ENCODE results near the gene ZDHHC8. TPM values are rescaled to one million over a fixed set of nuclear protein-coding genes. Genes with fewer than 3 reads are reported as not detected.

ZDHHC8 gene
- total and polyA plus RNA-seq, 7 experiments from 2014 or later: 0.95 to 88.5 (median 65.9) TPM

GRCh38 chr22:20094197-20094807, 37.3 kb upstream of the ZDHHC8 start:
- CTCF ChIA-PET: interaction anchor here (0.5 kb wide), 1 partner anchor 760 kb away, joined by 3 read pairs; no protein-coding TSS in a partner anchor

GRCh38 chr22:20095521-20095920, 36.1 kb upstream of the ZDHHC8 start:
- Histone ChIP-seq H3K4me3 (ENCODE audit: low read length) (no peak overlapping the region), H3K36me3 (ENCODE audit: control insufficient read depth in 2 of 3, insufficient read depth in 3 of 3, low read length in 3 of 3) (peaks cover 5 to 73% (median 27%) of the 10 kb centered on the region in 3 experiments), H3K27ac (ENCODE audit: low read depth, low read length) (no peak overlapping the region), H3K27me3 (ENCODE audit: control insufficient read depth in 2 of 2, insufficient read depth in 2 of 2, low read length in 2 of 2) (no peaks in the 10 kb centered on the region), H3K9me3 (ENCODE audit: control insufficient read depth in 2 of 3, low read length in 3 of 3) (no peaks in the 10 kb centered on the region), H3K4me1 (ENCODE audit: control insufficient read depth in 2 of 2, insufficient read depth in 2 of 2, low read length in 2 of 2) (peaks cover 24 to 53% of the 10 kb centered on the region in 2 donors)
- Mint-ChIP-seq H3K27me3 (no peaks in the 10 kb centered on the region), H3K36me3 (peaks cover 6 to 63% (median 45%) of the 10 kb centered on the region in 5 donors), H3K27ac (peak overlapping the region in 2 of 9 donors; percentile 51 to 59), H3K4me1 (peaks cover 17 to 37% (median 29%) of the 10 kb centered on the region in 7 donors), H3K4me3 (no peak overlapping the region), H3K9me3 (peaks cover 0 to 5% (median 0%) of the 10 kb centered on the region in 11 donors)
- ChIA-PET POLR2A (no interaction called here), CTCF (interaction anchor here (1.0 kb wide), 1 partner anchor 13 kb away, joined by 3 read pairs; no protein-coding TSS in a partner anchor)
- intact Hi-C loops (cut with micrococcal nuclease): no loop called here
- ATAC-seq: no peak
- no peak for DNase-seq

More at GRCh38 chr22:20094197-20094807, 37.3 kb upstream of the ZDHHC8 start:
- H3K27me3 ChIP-seq (ENCODE audit: control insufficient read depth in 2 of 2, insufficient read depth in 2 of 2, low read length in 2 of 2): no peaks in the 10 kb centered on the region
- H3K9me3 ChIP-seq (ENCODE audit: control insufficient read depth in 2 of 3, low read length in 3 of 3): no peaks in the 10 kb centered on the region
- Mint-ChIP-seq H3K4me1 (peaks cover 5 to 29% (median 19%) of the 10 kb centered on the region in 7 donors), H3K27ac (no peak overlapping the region), H3K36me3 (peaks cover 9 to 74% (median 48%) of the 10 kb centered on the region in 5 donors), H3K27me3 (no peaks in the 10 kb centered on the region), H3K9me3 (peaks cover 0 to 5% (median 0%) of the 10 kb centered on the region in 11 donors), H3K4me3 (no peak overlapping the region)
- peaks cover 12 to 53% of the 10 kb centered on the region in 2 donors for H3K4me1 ChIP-seq (ENCODE audit: control insufficient read depth in 2 of 2, insufficient read depth in 2 of 2, low read length in 2 of 2)
- intact Hi-C loops (cut with micrococcal nuclease): no loop called here
- ATAC-seq: no peak
- DNase-seq: no peak
- H3K27ac ChIP-seq (ENCODE audit: low read depth, low read length): no peak overlapping the region
- H3K36me3 ChIP-seq (ENCODE audit: control insufficient read depth in 2 of 3, insufficient read depth in 3 of 3, low read length in 3 of 3): peaks cover 11 to 85% (median 38%) of the 10 kb centered on the region in 3 experiments
- H3K4me3 ChIP-seq (ENCODE audit: low read length): no peak overlapping the region
- POLR2A ChIA-PET: interaction anchor here (0.9 kb wide), 1 partner anchor 22 kb away, joined by 4 read pairs; the partner anchor contains the start of gene RANBP1

- intact Hi-C loops (cut with micrococcal nuclease): no loop called here
- ChIA-PET CTCF (interaction anchor here (1.0 kb wide), 1 partner anchor 14 kb away, joined by 3 read pairs; no protein-coding TSS in a partner anchor), POLR2A (no interaction called here)
- Histone ChIP-seq H3K4me3 (ENCODE audit: low read length) (no peak overlapping the region), H3K27me3 (ENCODE audit: control insufficient read depth in 2 of 2, insufficient read depth in 2 of 2, low read length in 2 of 2) (no peaks in the 10 kb centered on the region), H3K36me3 (ENCODE audit: control insufficient read depth in 2 of 3, insufficient read depth in 3 of 3, low read length in 3 of 3) (peaks cover 5 to 60% (median 21%) of the 10 kb centered on the region in 3 experiments), H3K27ac (ENCODE audit: low read depth, low read length) (no peak overlapping the region), H3K9me3 (ENCODE audit: control insufficient read depth in 2 of 3, low read length in 3 of 3) (no peaks in the 10 kb centered on the region), H3K4me1 (ENCODE audit: control insufficient read depth in 2 of 2, insufficient read depth in 2 of 2, low read length in 2 of 2) (peaks cover 24 to 47% of the 10 kb centered on the region in 2 donors)
- H3K27me3 Mint-ChIP-seq: no peaks in the 10 kb centered on the region
- H3K4me1 Mint-ChIP-seq: peaks cover 19 to 48% (median 37%) of the 10 kb centered on the region in 7 donors
- H3K36me3 Mint-ChIP-seq: peaks cover 3 to 50% (median 33%) of the 10 kb centered on the region in 5 donors
- no peak overlapping the region for H3K4me3 Mint-ChIP-seq
- H3K27ac Mint-ChIP-seq: peak overlapping the region in 6 of 9 donors; percentile 7 to 91 (median 44)
- DNase-seq: no peak
- H3K9me3 Mint-ChIP-seq: peaks cover 0 to 5% (median 0%) of the 10 kb centered on the region in 11 donors
- no peak for ATAC-seq
These were observed 34.8 kb upstream of the ZDHHC8 start for GRCh38 chr22:20096574-20097420.

DNA sequence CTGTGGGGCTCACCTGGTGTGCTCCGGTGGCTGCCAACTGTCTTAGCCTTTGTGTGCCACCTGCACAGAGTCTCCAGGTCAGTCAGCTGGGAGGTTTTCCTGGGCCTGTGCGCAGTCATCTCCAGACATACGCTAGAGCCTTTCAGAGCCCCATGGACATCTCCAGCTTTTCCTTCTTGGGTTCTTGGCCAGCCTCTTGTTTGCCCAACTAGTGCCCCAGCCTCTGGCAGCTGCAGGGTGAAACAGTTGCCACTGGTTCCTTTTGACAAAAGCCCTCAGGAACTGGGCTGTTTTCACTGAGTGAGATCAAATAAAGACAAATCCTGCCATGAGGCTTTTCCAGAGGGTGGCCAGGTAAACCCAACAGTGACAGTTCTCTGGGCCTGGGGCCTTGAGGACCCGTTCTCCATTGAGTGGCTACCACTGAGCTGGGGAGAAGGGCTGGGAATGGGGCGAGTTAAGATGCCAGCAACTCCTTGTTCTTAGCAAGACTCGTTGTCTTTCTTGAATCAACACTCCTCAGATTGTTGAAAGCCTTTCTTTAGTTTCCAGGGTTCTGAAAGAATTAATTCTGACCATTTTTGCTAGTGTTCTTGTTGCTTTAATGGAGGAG, 32.4 kb upstream of the ZDHHC8 start:
- intact Hi-C loops (cut with micrococcal nuclease): no loop called here
- H3K9me3 ChIP-seq (ENCODE audit: control insufficient read depth in 2 of 3, low read length in 3 of 3): no peaks in the 10 kb centered on the region
- Mint-ChIP-seq H3K9me3 (peaks cover 0 to 5% (median 0%) of the 10 kb centered on the region in 11 donors), H3K27me3 (no peaks in the 10 kb centered on the region), H3K4me1 (peaks cover 22 to 58% (median 46%) of the 10 kb centered on the region in 7 donors), H3K4me3 (peak overlapping the region in 9 of 10 donors; percentile 70 to 96 (median 82)), H3K36me3 (peaks cover 3 to 44% (median 29%) of the 10 kb centered on the region in 5 donors), H3K27ac (peak overlapping the region; percentile 87 to 97 (median 92))
- DNase-seq: no peak
- ChIA-PET POLR2A (no interaction called here), CTCF (no interaction called here)
- peaks cover 5 to 44% (median 18%) of the 10 kb centered on the region in 3 experiments for H3K36me3 ChIP-seq (ENCODE audit: control insufficient read depth in 2 of 3, insufficient read depth in 3 of 3, low read length in 3 of 3)
- peaks cover 24 to 29% of the 10 kb centered on the region in 2 donors for H3K4me1 ChIP-seq (ENCODE audit: control insufficient read depth in 2 of 2, insufficient read depth in 2 of 2, low read length in 2 of 2)
- no peak for ATAC-seq
- no peak overlapping the region for H3K4me3 ChIP-seq (ENCODE audit: low read length)
- H3K27ac ChIP-seq (ENCODE audit: low read depth, low read length): peak overlapping the region; percentile 78
- no peaks in the 10 kb centered on the region for H3K27me3 ChIP-seq (ENCODE audit: control insufficient read depth in 2 of 2, insufficient read depth in 2 of 2, low read length in 2 of 2)

DNA sequence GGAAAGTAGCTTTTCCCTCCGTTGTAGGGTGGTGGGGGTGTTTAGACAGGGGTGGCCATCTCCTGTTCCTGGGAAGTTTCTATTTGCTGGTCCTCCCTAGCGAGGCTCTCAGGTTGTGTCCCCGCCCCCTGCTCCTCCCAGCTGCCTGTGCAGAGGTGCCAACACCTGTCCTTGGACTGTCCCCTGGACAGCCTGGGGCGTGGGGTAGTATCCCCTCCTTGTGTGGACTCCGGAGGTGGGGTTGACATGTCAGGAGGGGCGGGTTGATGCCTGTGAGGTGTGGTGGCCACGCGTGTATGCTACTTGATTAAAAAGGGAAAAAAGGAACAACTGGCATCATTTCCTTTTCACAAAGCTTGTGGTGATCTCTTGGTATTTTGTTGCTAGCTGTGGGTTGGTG, 30.0 kb upstream of the ZDHHC8 start:
- peaks cover 24 to 29% of the 10 kb centered on the region in 2 donors for H3K4me1 ChIP-seq (ENCODE audit: control insufficient read depth in 2 of 2, insufficient read depth in 2 of 2, low read length in 2 of 2)
- Mint-ChIP-seq H3K27ac (peak overlapping the region in 8 of 9 donors; percentile 85 to 97 (median 92)), H3K36me3 (peaks cover 3 to 28% (median 14%) of the 10 kb centered on the region in 5 donors), H3K4me1 (peaks cover 22 to 52% (median 46%) of the 10 kb centered on the region in 7 donors), H3K9me3 (peaks cover 0 to 3% (median 0%) of the 10 kb centered on the region in 11 donors), H3K27me3 (no peaks in the 10 kb centered on the region), H3K4me3 (peak overlapping the region in 4 of 10 donors; percentile 3 to 89 (median 74))
- ATAC-seq (no peak), DNase-seq (no peak)
- ChIA-PET CTCF (interaction anchor here (0.6 to 1.2 kb wide), 2 partner anchors 8 to 84 kb away, joined by 3 to 4 read pairs; no protein-coding TSS in a partner anchor), POLR2A (interaction anchor here (0.7 to 1.8 kb wide), 4 partner anchors 14 to 214 kb away, joined by 3 to 11 read pairs (median 5); partner anchors contain the start of genes RANBP1, TANGO2 and TRMT2A)
- H3K27ac ChIP-seq (ENCODE audit: low read depth, low read length): peak overlapping the region; percentile 78
- H3K4me3 ChIP-seq (ENCODE audit: low read length): no peak overlapping the region
- H3K9me3 ChIP-seq (ENCODE audit: control insufficient read depth in 2 of 3, low read length in 3 of 3): no peaks in the 10 kb centered on the region
- H3K36me3 ChIP-seq (ENCODE audit: control insufficient read depth in 2 of 3, insufficient read depth in 3 of 3, low read length in 3 of 3): peaks cover 0 to 38% (median 0%) of the 10 kb centered on the region in 3 experiments
- intact Hi-C loops (cut with micrococcal nuclease): loop anchor here in 1 of 2 donors (2.0 kb wide), 1 partner anchor 15 kb away; the partner anchor contains the start of genes RANBP1 and TRMT2A
- no peaks in the 10 kb centered on the region for H3K27me3 ChIP-seq (ENCODE audit: control insufficient read depth in 2 of 2, insufficient read depth in 2 of 2, low read length in 2 of 2)
